K562 (cell line): Measurements from ENCODE around the gene PFAS. TPM values are rescaled to one million over a fixed set of nuclear protein-coding genes. Genes with fewer than 3 reads are reported as not detected.

ENCODE experiments used
- CC2D1A ChIP-seq: fragments of 450-650 bp; IDR thresholded peaks from 2 replicates; pipeline ENCODE4 v1.6.1; 2017; ENCODE audit warnings: mild to moderate bottlenecking
- CCAR2 ChIP-seq: fragments of 200-400 bp; formaldehyde crosslinking; IDR thresholded peaks from 2 replicates; pipeline ENCODE4 v1.6.1; 2017; ENCODE audit warnings: mild to moderate bottlenecking, low read depth, low read length
- EP400 ChIP-seq: fragments of 450-650 bp; IDR thresholded peaks from 2 replicates; pipeline ENCODE4 v1.6.1; 2017; ENCODE audit warnings: antibody characterized with exemption, mild to moderate bottlenecking, moderate library complexity
- MEIS2 ChIP-seq: fragments of 450-650 bp; IDR thresholded peaks from 2 replicates; pipeline ENCODE4 v1.6.1; 2014; ENCODE audit warnings: mild to moderate bottlenecking; ENCODE audit not compliant: partially characterized antibody
- MTA3 ChIP-seq: fragments of 450-650 bp; formaldehyde crosslinking; IDR thresholded peaks from 2 replicates; pipeline ENCODE4 v1.6.1; 2017; ENCODE audit warnings: mild to moderate bottlenecking, borderline replicate concordance
- NKRF ChIP-seq: fragments of 450-650 bp; IDR thresholded peaks from 2 replicates; pipeline ENCODE4 v1.6.1; 2016; ENCODE audit warnings: borderline replicate concordance
- RBM22 ChIP-seq: fragments of 200-400 bp; formaldehyde crosslinking; IDR thresholded peaks from 2 replicates; pipeline ENCODE4 v1.6.1; 2018; ENCODE audit warnings: low read length, low read depth; ENCODE audit not compliant: poor library complexity, severe bottlenecking
- polyA plus RNA-seq, 8 experiments: library from polyadenylated mRNA; depleted of rRNA in 4 of 8; stranded (reverse) in 5 of 8; unstranded in 3 of 8; fragments of >200 nt; fragmentation: Nextera tagmentation in 2 of 8; fragmentation: Illumina TruSeq in 1 of 8; extraction: Ambion mirVana in 2 of 8; extraction: Trizol in 1 of 8; gene quantifications; 2 replicates each; pipeline versions ENCODE4 v1.2.1 to v1.2.3, GENCODE V29; 2011 to 2014; ENCODE audit warnings: inconsistent platforms in 1 of 8, missing spikeins in 1 of 8
- total RNA-seq, 7 experiments: library from RNA; depleted of rRNA in 6 of 7; stranded (reverse); fragments of >200 nt in 6 of 7; fragmentation: Illumina TruSeq in 2 of 7; extraction: Trizol in 2 of 7; gene quantifications; 2 replicates each; pipeline versions ENCODE4 v1.2.1 to v1.2.3, GENCODE V29; 2011 to 2021; ENCODE audit warnings: low replicate concordance in 1 of 7
- TF ChIP-seq, protein P1 (sequence below), 3 experiments: IDR thresholded peaks in 2 of 3; conservative IDR thresholded peaks in 1 of 3; 2 replicates each; pipeline ENCODE4 v1.5.1; 2011 to 2012; ENCODE audit warnings: low read length in 3 of 3, mild to moderate bottlenecking in 3 of 3, control low read depth in 2 of 3, improper control_type of control experiment in 1 of 3, inconsistent platforms in 1 of 3, low read depth in 1 of 3, mixed read lengths in 1 of 3, moderate library complexity in 1 of 3; ENCODE audit not compliant: insufficient read depth in 2 of 3

Gene PFAS
- total and polyA plus RNA-seq, 9 of the 15 experiments (the other 6 are each of a cell fraction or from before 2014, with no cell fraction given) = 11.6 to 131 (median 43.9) TPM

DNA sequence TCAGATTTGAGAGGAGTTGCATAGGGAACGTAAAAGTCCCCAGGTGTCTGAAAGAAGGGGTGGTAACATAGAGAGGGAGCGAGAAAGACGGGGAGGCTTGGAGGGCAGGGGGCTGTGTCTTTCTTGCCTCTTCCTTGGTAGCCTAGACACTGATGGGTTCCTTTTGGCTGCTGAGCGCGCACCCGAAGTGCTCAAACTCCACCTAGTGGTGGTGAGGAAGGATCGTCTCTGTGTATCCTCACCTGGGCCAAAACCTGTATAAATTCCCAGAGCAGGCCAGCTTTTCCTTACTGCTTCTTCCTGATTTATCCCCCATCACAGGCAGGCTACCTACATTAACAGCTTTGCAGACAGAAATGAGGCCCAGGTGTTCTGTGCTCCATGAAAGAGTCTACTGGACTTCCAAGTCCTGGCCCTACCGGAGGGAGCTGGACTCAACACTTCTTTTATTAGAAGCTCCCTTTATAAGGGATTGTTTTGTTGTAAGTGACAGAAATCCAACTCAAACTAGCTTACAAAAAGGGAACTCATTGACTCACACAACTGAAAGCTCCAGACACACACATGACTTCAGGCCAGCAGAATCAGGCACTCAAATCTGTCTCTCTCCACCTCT lies 51.6 kb downstream of the PFAS start (continued):
- TF ChIP-seq, protein P1, sequence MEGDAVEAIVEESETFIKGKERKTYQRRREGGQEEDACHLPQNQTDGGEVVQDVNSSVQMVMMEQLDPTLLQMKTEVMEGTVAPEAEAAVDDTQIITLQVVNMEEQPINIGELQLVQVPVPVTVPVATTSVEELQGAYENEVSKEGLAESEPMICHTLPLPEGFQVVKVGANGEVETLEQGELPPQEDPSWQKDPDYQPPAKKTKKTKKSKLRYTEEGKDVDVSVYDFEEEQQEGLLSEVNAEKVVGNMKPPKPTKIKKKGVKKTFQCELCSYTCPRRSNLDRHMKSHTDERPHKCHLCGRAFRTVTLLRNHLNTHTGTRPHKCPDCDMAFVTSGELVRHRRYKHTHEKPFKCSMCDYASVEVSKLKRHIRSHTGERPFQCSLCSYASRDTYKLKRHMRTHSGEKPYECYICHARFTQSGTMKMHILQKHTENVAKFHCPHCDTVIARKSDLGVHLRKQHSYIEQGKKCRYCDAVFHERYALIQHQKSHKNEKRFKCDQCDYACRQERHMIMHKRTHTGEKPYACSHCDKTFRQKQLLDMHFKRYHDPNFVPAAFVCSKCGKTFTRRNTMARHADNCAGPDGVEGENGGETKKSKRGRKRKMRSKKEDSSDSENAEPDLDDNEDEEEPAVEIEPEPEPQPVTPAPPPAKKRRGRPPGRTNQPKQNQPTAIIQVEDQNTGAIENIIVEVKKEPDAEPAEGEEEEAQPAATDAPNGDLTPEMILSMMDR (IDR thresholded peaks at IDR 0.05 in 2 of 3, conservative IDR thresholded peaks at IDR 0.05 in 1 of 3; ENCODE audit: insufficient read depth in 2 of 3, low read depth in 1 of 3, low read length in 3 of 3) = peak; percentile 75 to 81 (median 81)
- TF ChIP-seq RBM22 (no peak), NKRF (no peak), EP400 (no peak), CCAR2 (no peak), MEIS2 (peak; percentile 30), CC2D1A (peak; percentile 39; the same call in 1 of the 2 replicates), MTA3 (peak; percentile 26; the same call in 1 of the 2 replicates)
